Tibial nerve (tissue), 4 donors: ENCODE data around the gene TRDMT1. TPM values are rescaled to one million over a fixed set of nuclear protein-coding genes. Genes with fewer than 3 reads are reported as not detected.

Experiments used
- DNase-seq, 2 donors: peaks; one replicate each; pipeline ENCODE4 v3.0.0-alpha.2; 2019; ENCODE audit warnings: low spot score in 2 of 2
- H3K27ac ChIP-seq, 4 donors: fragments of 200-600 bp; sonication (generic) in 3 of 4; one replicate each; pipeline ENCODE4 v1.5.1; 2017 to 2019; ENCODE audit warnings: mild to moderate bottlenecking in 1 of 4
- H3K27me3 ChIP-seq, 2 donors: fragments of 200-600 bp; sonication (generic) in 1 of 2; one replicate each; pipeline versions ENCODE4 v1.5.1 to v1.6.0; 2017 to 2019
- H3K36me3 ChIP-seq, 3 donors: fragments of 200-600 bp; sonication (generic); one replicate each; pipeline ENCODE4 v1.5.1; 2018 to 2019
- H3K4me1 ChIP-seq, 4 donors: fragments of 200-600 bp; sonication (generic) in 3 of 4; one replicate each; pipeline ENCODE4 v1.5.1; 2017 to 2019
- H3K4me3 ChIP-seq, 4 donors: fragments of 200-600 bp; sonication (generic) in 3 of 4; one replicate each; pipeline ENCODE4 v1.5.1; 2017 to 2019; ENCODE audit warnings: mild to moderate bottlenecking in 1 of 4, moderate library complexity in 1 of 4
- H3K9me3 ChIP-seq, 4 donors: fragments of 200-600 bp; sonication (generic) in 3 of 4; one replicate each; pipeline ENCODE4 v1.5.1; 2017 to 2019
- CTCF ChIP-seq, 5 experiments: fragments of 200-600 bp in 3 of 5; fragments of 450-650 bp in 2 of 5; sonication (generic) in 3 of 5; IDR thresholded peaks; one replicate each; pipeline ENCODE4 v1.5.1; 2016 to 2019; ENCODE audit warnings: antibody characterized with exemption in 5 of 5, mild to moderate bottlenecking in 3 of 5, moderate library complexity in 2 of 5
- EP300 ChIP-seq, 2 donors: sonication (generic); formaldehyde crosslinking; IDR thresholded peaks; one replicate each; pipeline ENCODE4 v1.6.1; 2017; ENCODE audit warnings: antibody characterized with exemption in 2 of 2, mild to moderate bottlenecking in 1 of 2
- POLR2A ChIP-seq, 2 donors: fragments of 450-650 bp; IDR thresholded peaks; one replicate each; pipeline ENCODE4 v1.6.1; 2017; ENCODE audit warnings: antibody characterized with exemption in 2 of 2, mild to moderate bottlenecking in 2 of 2, moderate library complexity in 2 of 2
- WGBS, 2 donors: methylation state at CpG; one replicate each; pipeline ENCODE4 v1.1.5; 2018; 5-methylcytosine and 5-hydroxymethylcytosine counted together
- total RNA-seq, 4 donors: library from RNA; depleted of rRNA; stranded (reverse); fragments of >200 nt; gene quantifications; one replicate each; pipeline ENCODE4 v1.1.0, GENCODE V29; 2016

The TRDMT1 gene
- total RNA-seq, 4 donors from 2014 or later = 12.9 to 17.5 (median 16.0) TPM

GRCh38 chr10:17181110-17181509, 20.4 kb downstream of the TRDMT1 start:
- no peak overlapping the region for H3K4me3 ChIP-seq
- TF ChIP-seq EP300 (IDR thresholded peaks at IDR 0.05) (no peak), POLR2A (IDR thresholded peaks at IDR 0.05) (no peak), CTCF (IDR thresholded peaks at IDR 0.05) (no peak)
- no peak overlapping the region for H3K27ac ChIP-seq
- H3K36me3 ChIP-seq = no peaks in the 10 kb centered on the region
- H3K9me3 ChIP-seq = no peaks in the 10 kb centered on the region
- H3K4me1 ChIP-seq = peaks cover 0 to 14% (median 3%) of the 10 kb centered on the region in 4 donors
- H3K27me3 ChIP-seq = no peaks in the 10 kb centered on the region
- 76 to 82% methylated on average over 5 of the region's 5 CpGs for WGBS, 2 donors
- no peak for DNase-seq

- H3K27ac ChIP-seq = no peak overlapping the region
- H3K9me3 ChIP-seq = no peaks in the 10 kb centered on the region
- 74 to 76% methylated on average over 3 of the region's 3 CpGs for WGBS, 2 donors
- peaks cover 0 to 28% (median 3%) of the 10 kb centered on the region in 4 donors for H3K4me1 ChIP-seq
- no peak overlapping the region for H3K4me3 ChIP-seq
- TF ChIP-seq CTCF (IDR thresholded peaks at IDR 0.05) = no peak
- no peak for TF ChIP-seq EP300 (IDR thresholded peaks at IDR 0.05)
- TF ChIP-seq POLR2A (IDR thresholded peaks at IDR 0.05) = no peak
- no peaks in the 10 kb centered on the region for H3K36me3 ChIP-seq
- no peak for DNase-seq
- H3K27me3 ChIP-seq = no peaks in the 10 kb centered on the region
Measured at GRCh38 chr10:17179002-17179401, 22.5 kb downstream of the TRDMT1 start.

GRCh38 chr10:17178006-17178405, 23.5 kb downstream of the TRDMT1 start:
- Histone ChIP-seq H3K4me3 (no peak overlapping the region), H3K27me3 (no peaks in the 10 kb centered on the region), H3K9me3 (no peaks in the 10 kb centered on the region), H3K27ac (no peak overlapping the region), H3K4me1 (peaks cover 0 to 28% (median 3%) of the 10 kb centered on the region in 4 donors), H3K36me3 (no peaks in the 10 kb centered on the region)
- no peak for TF ChIP-seq POLR2A (IDR thresholded peaks at IDR 0.05)
- no peak for TF ChIP-seq EP300 (IDR thresholded peaks at IDR 0.05)
- TF ChIP-seq CTCF (IDR thresholded peaks at IDR 0.05) = no peak
- 97 to 98% methylated on average over 1 of the region's 1 CpG for WGBS, 2 donors
- DNase-seq = no peak

GRCh38 chr10:17177014-17177413, 24.5 kb downstream of the TRDMT1 start:
- H3K4me3 ChIP-seq = no peak overlapping the region
- H3K9me3 ChIP-seq = no peaks in the 10 kb centered on the region
- 100% methylated on average over 1 of the region's 1 CpG for WGBS, 2 donors
- no peak overlapping the region for H3K27ac ChIP-seq
- no peak for DNase-seq
- H3K36me3 ChIP-seq = no peaks in the 10 kb centered on the region
- no peaks in the 10 kb centered on the region for H3K27me3 ChIP-seq
- peaks cover 0 to 28% (median 3%) of the 10 kb centered on the region in 4 donors for H3K4me1 ChIP-seq
- TF ChIP-seq CTCF (IDR thresholded peaks at IDR 0.05) = no peak

- no peak for DNase-seq
- no peak for TF ChIP-seq CTCF (IDR thresholded peaks at IDR 0.05)
- TF ChIP-seq POLR2A (IDR thresholded peaks at IDR 0.05) = no peak
- no peak for TF ChIP-seq EP300 (IDR thresholded peaks at IDR 0.05)
- H3K27ac ChIP-seq = peak overlapping the region in 2 of 4 donors; percentile 11 to 75
- peak overlapping the region in 1 of 4 donors; percentile 20 for H3K4me3 ChIP-seq
- no peaks in the 10 kb centered on the region for H3K9me3 ChIP-seq
- no peaks in the 10 kb centered on the region for H3K27me3 ChIP-seq
- H3K36me3 ChIP-seq = no peaks in the 10 kb centered on the region
- peaks cover 0 to 28% (median 3%) of the 10 kb centered on the region in 4 donors for H3K4me1 ChIP-seq
Measured at GRCh38 chr10:17176091-17176490, 25.4 kb downstream of the TRDMT1 start.
